ENCODE data around the gene NEDD8.

NEDD8 gene

DNA sequence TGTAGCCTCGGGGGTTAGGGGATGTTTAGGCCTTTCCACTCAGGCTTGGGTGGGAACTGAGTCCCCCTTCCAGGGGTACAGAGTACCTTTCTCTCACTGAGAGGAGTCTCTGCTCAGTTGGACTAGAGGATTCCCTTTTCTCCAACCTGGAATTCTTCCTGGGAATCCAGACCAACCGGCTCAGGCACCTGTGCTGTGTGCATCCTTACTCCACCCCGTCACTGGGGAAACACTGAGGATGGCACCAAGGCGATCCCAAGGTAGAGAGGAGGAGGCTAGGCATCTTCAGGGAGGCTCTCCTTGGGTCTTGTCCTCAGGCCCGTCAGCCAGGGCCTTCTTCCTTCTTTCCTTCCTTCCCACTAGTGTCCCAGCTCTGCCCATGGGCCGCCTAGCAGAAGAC, 31.7 kb upstream of the NEDD8 start:
- DNase-seq (ENCODE audit: low spot score) = no peak

- DNase-seq (ENCODE audit: low spot score) = no peak
These were observed 30.9 kb upstream of the NEDD8 start, which contains the start of gene TGM1 for GRCh38 chr14:24262821-24263733. Gene TGM1 (minus strand): TSS chr14:24263177. CDS start chr14:24262352, 825 bp downstream.

DNA sequence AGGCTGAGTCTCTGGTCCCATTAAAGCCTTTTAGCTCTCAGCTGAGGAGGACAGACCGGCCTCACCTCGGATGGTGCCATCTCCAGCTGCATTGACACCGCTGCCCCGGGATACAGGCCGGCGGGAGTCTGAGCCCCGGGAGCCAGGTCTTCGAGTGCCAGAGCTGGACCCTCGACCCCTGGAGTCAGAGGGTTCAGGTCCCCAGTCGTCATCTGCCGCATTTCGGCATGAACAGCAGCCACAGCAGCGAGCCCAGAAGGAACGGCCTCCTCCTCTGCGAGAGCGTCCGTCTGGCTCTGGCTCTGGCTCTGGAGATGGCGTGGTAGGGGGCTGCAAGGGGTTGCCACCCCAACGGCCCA, 29.8 kb upstream of the NEDD8 start:
- no peak for DNase-seq (ENCODE audit: low spot score)

DNA sequence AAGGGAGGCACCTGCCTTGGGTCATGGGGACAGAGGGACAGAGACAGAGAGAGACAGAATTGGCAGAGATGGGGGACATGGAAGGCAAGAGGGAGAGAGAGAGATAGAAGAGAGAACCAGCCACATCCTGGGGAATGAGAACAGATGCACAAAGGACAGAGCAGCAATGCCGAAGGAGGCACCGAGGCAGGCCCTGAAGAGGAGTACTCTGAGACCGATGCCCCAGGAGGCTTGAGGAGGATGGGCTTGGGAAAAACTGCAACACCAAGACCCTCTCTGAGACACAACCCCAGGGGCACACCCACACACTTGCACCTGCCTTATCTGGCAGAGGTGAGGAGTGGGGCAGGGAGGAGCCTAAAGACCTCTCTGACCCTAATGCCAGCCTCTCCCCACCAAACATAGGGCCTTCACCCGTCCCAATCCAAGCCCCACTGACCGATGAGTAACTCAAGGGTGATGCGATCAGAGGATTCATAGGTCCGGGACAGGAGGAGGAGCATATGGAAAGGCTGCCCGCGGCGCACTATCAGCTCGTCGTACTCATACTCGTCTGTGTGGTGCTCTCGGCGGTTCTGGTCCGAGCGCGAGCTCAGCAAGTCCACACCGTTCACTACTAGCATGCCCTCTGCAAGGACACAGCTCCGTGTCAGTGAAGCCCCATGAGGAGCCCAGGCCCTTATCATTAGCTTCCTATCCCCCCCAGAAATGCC, 29.2 kb upstream of the NEDD8 start:
- no peak for DNase-seq (ENCODE audit: low spot score)

DNA sequence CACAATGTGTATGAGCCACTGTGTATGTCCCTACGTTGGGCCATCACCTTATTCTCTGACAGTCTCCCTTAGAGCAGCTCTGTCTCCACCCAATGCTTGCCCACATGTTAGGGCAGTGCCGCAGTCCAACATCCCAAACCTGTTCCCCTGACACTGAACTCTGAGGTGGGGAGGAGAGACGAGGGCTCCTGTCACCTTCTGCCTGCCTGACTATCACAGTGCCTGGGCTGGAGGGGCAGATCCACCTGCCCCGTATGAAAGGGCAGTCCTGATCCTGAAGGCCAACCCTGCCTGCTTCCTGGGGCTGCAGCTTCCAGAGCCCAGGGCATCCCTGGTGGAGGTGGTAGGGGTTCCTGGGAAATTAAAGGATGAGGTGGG, 28.6 kb upstream of the NEDD8 start:
- DNase-seq (ENCODE audit: low spot score) = no peak

- no peak for DNase-seq (ENCODE audit: low spot score)
These were observed 28.0 kb upstream of the NEDD8 start for GRCh38 chr14:24260026-24260779.

DNA sequence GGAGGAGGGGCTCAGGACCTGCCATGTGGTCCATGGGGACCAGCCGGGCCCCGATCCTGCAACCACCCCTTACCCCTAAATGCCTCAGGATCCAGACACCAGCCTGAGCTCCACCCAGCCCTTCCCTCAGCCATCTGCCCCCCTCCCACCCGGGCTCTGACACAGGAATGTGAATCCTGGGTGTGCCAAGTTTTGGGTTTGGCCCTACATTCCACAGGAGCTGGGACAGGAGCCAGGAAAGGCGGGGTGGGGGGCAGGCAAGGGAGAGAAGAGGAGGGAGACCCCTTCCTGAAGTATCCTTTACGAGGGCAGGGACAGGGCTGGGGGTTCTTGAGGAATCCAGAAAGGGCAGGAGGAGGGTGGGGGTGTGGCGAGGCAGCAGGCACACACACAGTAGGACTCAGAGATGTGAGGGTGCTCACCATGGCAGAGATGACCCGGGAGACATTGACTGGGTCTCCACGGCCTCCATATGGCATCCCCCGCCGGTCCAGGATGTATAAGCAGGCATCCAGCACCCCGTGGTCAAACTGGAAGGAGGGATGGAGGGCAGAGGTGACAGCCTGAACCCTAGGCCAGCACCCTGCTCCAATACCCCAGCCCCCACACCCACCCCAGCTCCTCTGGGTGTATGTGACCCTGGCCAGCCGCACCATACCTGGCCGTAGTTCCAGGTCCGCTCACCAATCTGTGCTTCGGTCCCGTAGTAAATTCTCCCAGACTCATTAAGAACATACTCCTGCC, 27.3 kb upstream of the NEDD8 start:
- no peak for DNase-seq (ENCODE audit: low spot score)

DNA sequence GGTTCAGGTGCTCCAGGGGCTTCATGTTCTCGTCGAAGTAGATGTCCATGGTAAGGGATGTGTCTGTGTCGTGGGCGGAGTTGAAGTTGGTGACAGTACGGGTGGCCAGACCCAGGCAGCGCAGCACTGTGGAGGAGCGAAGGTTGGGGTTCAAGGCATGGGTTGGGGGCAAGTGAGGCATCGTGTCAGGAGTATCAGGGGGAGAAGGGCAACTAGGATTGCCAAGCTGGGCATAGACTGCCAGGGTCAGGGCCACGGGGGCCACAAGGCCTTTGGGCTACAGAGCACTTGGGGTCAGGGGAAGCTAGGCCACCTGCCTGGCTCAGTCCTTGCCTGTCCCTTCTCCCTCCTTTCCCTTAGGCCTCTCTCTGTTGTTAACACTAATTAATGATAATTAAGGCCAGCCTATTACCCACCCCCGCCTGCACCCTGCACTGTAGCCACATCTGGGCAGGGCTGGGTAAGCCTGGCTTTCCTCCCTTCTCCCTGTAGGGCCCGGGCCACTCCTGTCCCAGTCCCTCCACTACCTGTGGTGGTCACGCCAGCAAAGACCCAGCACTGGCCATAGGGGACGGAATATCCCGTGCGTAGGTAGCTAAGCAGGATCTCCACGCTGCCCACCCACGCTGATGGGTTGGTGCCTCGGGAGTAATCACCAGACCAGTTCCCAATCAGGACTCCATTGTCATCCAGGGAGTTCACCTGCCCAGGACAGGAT, 26.5 kb upstream of the NEDD8 start:
- DNase-seq (ENCODE audit: low spot score) = no peak

- DNase-seq (ENCODE audit: low spot score) = no peak
These were observed 26.0 kb upstream of the NEDD8 start for GRCh38 chr14:24258119-24258518.

- DNase-seq (ENCODE audit: low spot score) = no peak
These were observed 24.8 kb upstream of the NEDD8 start for GRCh38 chr14:24256960-24257359.

- DNase-seq (ENCODE audit: low spot score) = no peak
These were observed 24.0 kb upstream of the NEDD8 start for GRCh38 chr14:24255931-24256711.

DNA sequence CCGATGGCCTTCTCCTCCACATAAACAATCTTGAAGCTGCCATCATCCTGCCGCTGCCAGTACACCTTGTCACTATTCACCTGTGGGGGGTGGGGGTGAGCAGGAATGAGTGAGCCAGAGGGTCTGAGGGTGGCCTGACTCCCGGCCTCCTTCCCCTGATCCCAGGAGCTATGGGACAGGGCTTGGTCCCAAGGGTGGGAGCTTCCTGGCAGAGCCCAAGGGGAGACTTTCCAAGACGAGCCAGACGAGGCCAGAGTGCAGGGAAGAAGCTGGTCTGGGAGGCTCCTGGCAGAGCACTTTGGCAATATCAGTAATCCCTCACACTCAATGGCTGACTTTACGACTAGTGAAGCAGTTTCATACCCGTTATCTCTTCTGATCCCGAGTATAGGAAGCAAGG, 23.3 kb upstream of the NEDD8 start:
- DNase-seq (ENCODE audit: low spot score) = no peak

DNA sequence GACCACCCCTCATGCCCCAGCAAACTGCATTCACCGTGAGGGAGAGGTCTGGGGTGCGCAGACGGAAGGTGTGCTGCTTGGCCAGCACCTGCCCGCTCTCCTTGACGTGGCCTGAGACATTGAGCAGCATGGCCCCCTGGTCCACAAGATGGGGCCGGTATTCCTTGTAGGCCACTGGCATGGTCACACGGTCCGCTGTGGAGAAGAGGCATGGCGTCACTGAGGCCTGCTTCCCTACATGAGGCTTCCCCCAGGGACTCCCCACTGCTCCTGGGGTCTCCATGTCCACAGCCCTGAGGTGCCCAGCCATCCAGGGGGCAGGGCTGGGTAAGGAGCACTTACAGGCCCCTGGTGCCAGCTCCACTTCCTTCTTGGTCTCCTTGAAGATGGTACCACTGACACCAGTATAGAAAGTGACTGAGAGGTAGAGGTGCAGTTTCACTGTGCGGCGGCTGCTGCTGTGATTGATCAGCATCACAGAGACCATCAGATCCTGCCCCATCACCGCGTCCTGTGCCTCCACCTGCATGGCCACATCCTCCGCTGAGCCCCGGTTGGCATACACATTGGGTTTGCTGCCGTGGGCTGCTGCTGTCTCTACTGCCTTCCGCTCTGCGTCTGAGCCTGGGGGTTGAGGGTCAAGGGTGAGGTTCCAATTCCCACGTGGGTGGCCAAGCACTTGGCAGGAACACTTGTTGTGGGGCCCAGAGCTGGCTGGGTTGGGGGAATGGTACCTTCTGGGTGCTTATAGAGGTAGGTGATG, 22.6 kb upstream of the NEDD8 start:
- DNase-seq (ENCODE audit: low spot score) = no peak

DNA sequence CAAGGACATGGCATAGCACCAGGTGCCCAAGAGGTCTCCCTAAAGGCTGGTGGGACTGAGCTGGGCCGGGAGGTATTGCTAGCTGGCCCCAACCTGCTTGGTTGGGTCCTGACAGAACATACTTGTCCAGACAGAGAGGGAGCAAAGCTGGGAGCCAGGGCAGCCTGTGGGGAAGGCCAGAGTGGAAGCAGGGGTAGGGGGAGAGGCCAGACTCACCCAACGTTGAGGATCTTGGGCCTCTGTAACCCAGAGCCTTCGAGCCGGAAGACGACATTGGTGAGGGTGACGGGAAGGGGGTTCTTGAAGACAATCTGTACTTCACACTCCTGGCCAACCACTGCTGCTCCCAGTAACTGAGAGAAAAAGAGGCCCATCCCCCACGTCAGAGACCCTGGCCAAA, 21.8 kb upstream of the NEDD8 start:
- DNase-seq (ENCODE audit: low spot score) = no peak

GRCh38 chr14:24252289-24253124, 20.3 kb upstream of the NEDD8 start:
- DNase-seq (ENCODE audit: low spot score) = no peak

DNA sequence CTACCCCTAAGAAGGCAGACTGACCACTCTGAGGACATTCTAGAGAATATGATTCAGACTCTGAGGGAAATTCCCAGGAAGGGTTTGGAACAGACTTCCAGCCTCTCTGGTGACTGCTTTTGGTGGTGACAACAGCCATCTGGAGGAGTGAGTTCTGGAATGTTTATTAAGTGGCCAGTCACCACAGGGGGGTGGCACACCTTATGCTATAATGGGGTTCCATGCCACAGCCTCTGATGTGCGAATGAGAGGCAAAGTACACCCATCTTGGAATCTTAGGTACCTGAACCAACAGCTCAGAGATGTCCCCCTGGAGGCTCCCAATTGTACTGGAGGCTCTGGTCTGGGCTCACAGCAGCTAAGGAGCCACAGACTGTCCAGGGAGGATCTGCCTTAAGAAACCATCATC, 19.7 kb upstream of the NEDD8 start:
- no peak for DNase-seq (ENCODE audit: low spot score)

DNA sequence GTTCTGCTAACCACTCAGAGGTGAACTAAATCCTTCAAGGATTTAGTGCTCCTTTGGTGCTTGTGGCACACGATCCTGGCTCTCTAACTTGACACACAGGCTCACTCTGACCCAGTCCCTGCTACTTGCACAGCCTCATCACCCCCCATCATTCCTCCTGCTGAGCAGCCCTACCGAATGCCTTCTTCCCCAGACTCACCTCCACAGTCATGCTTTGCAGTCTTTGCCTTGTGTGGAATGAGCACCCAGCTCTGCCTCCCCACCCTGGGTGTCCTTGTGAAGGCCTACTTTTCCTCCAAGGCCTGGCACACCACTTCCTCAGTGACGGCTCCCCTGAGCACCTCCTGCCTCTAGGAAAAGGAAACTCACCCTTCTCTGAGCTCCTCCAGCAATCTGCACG, 18.2 kb upstream of the NEDD8 start:
- DNase-seq (ENCODE audit: low spot score) = no peak

DNA sequence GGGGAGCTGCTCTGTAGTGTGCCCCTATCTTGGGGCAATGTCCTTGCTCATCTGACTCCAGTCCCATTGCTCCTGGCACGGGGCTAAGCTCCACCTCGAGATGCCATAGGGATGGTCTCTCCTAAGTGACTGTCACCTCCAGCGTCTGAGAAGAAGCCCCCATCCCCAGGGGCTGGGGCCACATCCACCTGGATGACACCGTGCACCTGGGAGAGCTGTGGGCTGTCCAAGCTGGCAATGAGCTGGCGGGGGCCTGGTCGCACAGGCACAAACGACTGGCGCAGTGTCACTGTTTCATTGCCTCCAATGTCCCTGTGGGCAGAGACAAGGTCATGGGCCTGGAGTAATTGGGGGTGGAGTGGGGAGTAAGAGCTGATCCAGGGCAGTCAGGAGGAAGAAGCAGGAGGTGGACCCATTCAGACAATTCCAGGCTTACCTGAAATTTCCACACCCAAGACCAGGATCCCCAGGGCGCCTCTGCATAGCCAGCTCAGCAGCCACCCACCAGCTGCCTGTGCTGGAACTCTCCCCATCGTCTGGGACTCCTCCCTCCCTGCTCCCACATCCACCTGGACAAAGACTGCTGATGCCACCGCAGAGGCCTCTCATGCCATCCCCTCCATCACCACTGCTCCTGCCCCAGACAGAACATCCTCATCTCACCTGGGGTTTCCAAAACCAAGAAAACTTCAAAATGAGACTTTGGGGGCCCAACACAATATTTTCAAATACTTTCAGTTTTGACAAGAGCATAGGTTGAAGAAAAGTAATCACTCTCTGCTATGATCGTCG, 17.3 kb upstream of the NEDD8 start:
- no peak for DNase-seq (ENCODE audit: low spot score)

Measured in putamen (tissue), 1 donor.